GM12875 (cell line): ENCODE measurements around the gene CUL7.
"Not testable (repeated sequence)": the region's sequence is repeated elsewhere in the genome, so short reads cannot be mapped to it uniquely, and the experiment has no call there.

ENCODE experiments used
- H3K4me3 ChIP-seq: one replicate; pipeline ENCODE4 v1.5.1; 2011; ENCODE audit warnings: low read depth, low read length, control low read depth
- CTCF ChIP-seq: IDR thresholded peaks from 2 replicates; pipeline ENCODE4 v1.5.1; 2011; ENCODE audit warnings: low read depth, mild to moderate bottlenecking, control low read depth, inconsistent platforms, low read length, moderate library complexity, borderline replicate concordance; ENCODE audit not compliant: insufficient read depth

The CUL7 gene

GRCh38 chr6:43088654-43089056 is 35.0 kb upstream of the CUL7 start:
- no peak overlapping the region for H3K4me3 ChIP-seq
- no peak for TF ChIP-seq CTCF

- no peak overlapping the region for H3K4me3 ChIP-seq
- TF ChIP-seq CTCF = no peak
Measured at GRCh38 chr6:43086022-43086658, 32.5 kb upstream of the CUL7 start.

DNA sequence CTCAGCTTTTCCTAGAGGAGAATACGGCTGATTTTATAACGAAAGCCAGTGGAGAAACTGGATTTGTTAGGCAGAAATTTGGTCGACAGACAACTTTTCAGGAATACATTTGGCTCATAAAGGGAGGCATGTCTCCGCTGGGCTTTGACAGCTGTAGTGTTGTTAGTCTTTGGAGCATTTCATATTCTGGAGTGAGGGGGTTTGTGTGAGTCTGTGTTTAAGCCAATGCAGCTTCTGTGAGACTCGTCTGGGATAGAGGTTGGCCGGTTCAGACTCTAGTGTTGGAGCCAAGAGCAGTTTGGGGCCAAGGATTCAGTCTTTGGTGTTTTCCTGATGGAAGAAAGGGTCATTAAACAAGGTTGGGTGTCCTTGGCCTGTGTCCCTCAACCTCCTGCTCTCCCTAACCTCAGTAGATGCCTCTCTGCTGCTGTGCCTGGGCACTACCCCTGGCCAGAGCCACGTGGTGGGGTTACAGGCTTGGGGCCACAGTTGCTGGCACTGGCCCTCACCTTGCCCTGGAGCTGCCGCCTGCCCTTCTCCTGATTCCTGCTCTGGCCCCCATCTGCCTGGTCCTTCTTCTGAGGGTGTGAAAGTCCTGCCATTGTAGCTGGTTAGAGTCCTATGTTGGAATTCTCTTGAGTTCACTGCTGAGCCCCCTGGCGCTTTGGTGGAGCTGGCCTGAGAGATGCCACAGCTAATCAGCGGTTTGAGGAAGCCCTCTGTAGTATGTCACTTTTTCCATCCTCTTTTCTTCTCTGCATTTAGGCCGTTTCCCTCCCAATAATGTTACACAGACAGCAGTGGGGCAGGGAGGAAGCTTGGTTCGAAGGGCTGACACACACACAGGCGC is 29.4 kb upstream of the CUL7 start:
- H3K4me3 ChIP-seq = no peak overlapping the region
- TF ChIP-seq CTCF = no peak

- not testable (repeated sequence) for H3K4me3 ChIP-seq
Measured at GRCh38 chr6:43081922-43082321, 28.3 kb upstream of the CUL7 start.

DNA sequence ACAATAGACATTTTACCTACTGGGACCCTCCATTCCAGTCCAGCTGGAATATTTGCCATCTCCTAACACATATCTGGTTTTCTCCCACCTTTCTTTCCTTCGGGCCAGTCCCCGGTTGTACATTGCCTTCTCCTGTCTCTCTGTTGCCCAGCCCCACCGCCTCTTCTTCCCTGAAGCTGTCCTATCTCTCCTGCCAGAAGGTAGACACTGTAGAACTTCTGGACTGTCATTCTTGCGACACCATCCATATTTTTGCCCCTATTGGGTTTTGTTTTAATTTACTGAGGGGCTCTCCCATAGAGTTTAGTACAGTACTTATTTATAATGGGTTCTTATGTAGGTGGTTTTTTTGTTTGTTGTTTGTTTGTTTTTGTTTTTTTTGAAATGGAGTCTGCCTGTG is 27.4 kb upstream of the CUL7 start:
- no peak for TF ChIP-seq CTCF
- no peak overlapping the region for H3K4me3 ChIP-seq

GRCh38 chr6:43078691-43079090 is 25.0 kb upstream of the CUL7 start:
- H3K4me3 ChIP-seq = no peak overlapping the region
- TF ChIP-seq CTCF = no peak

- no peak for TF ChIP-seq CTCF
- H3K4me3 ChIP-seq = no peak overlapping the region
Measured at GRCh38 chr6:43077981-43078511, 24.4 kb upstream of the CUL7 start.
